Skeletal muscle satellite cell (primary cell): ENCODE results near the gene SERF2. TPM values are rescaled to one million over a fixed set of nuclear protein-coding genes. Genes with fewer than 3 reads are reported as not detected.
"Not testable (repeated sequence)": the region's sequence is repeated elsewhere in the genome, so short reads cannot be mapped to it uniquely, and the experiment has no call there.

ENCODE experiments used
- H3K27me3 ChIP-seq: 2 replicates; pipeline ENCODE4 v1.7.0; 2013; ENCODE audit warnings: low read length; ENCODE audit not compliant: control insufficient read depth, insufficient read depth
- H3K36me3 ChIP-seq: 2 replicates; pipeline ENCODE4 v1.7.0; 2013; ENCODE audit warnings: mild to moderate bottlenecking, control low read depth, low read length; ENCODE audit not compliant: insufficient read depth
- H3K4me1 ChIP-seq: 2 replicates; pipeline ENCODE4 v1.7.0; 2013; ENCODE audit warnings: low read length; ENCODE audit not compliant: control insufficient read depth, insufficient read depth
- H3K4me2 ChIP-seq: 2 replicates; pipeline ENCODE4 v1.7.0; 2013; ENCODE audit warnings: mild to moderate bottlenecking, low read length
- H3K4me3 ChIP-seq: 2 replicates; pipeline ENCODE4 v1.7.0; 2013; ENCODE audit warnings: low read length
- H3K9ac ChIP-seq: 2 replicates; pipeline ENCODE4 v1.7.0; 2013; ENCODE audit warnings: mild to moderate bottlenecking, low read depth, low read length, moderate library complexity
- H3K9me3 ChIP-seq: replicated peaks from 2 replicates; pipeline ENCODE4 v1.7.0; 2013; ENCODE audit warnings: mild to moderate bottlenecking, control low read depth, low read length
- total RNA-seq: library from RNA; depleted of rRNA; stranded (reverse); fragments of >200 nt; gene quantifications from 2 replicates; pipeline ENCODE4 v1.2.3, GENCODE V29; 2012; rRNA removed

The SERF2 gene
- total RNA-seq: 383 and 404 TPM in 2 replicates

DNA sequence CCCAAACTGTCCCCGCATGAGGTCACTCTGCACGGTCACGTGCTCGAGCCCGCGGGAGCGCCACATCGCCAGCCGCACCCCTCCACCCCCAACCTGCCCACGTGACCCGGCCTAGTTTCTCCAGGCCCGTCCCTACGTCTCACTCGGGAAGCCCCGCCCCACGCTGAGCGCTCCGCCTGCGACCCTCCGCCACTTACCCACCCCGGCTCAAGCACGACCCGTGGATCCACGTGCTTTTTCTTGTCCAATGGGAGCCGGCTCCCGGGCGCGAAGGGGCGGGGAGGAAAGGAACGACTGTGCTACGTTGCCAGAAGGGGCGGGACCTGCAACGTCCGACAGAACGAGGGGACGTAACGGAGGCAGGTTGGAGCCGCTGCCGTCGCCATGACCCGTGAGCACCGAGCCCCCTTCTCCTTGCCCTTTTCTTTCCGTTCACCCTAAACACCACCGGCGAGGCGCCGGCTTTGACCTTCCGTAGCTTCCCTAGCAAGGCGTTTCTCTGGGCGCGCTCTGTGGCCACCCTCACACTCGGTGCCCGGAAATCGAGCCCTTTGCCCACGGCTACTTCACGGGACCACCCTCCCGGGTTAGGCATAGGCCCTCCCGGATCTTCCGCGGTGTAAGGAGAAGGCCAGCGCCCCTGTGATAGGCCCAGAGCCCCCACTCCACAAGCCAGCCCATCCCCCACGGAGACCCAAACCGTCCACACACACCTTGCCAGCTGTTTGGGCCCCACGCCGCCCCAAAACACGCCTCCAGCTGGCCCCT, at the start of gene SERF2:
SERF2 (plus strand) TSS at position 328 of the 768 bp plus-strand sequence; CDS start at position 385, 57 bp downstream.
- peak within 1 kb of the TSS; percentile 96 for H3K4me2 ChIP-seq
- no peaks in the 10 kb centered on the region for H3K27me3 ChIP-seq
- peaks cover 46% of the 10 kb centered on the region for H3K36me3 ChIP-seq
- H3K4me1 ChIP-seq: peaks cover 31% of the 10 kb centered on the region
- H3K9me3 ChIP-seq: no peaks in the 10 kb centered on the region
- peak within 1 kb of the TSS; percentile 100 for H3K9ac ChIP-seq
- H3K4me3 ChIP-seq: peak within 1 kb of the TSS; percentile 99

DNA sequence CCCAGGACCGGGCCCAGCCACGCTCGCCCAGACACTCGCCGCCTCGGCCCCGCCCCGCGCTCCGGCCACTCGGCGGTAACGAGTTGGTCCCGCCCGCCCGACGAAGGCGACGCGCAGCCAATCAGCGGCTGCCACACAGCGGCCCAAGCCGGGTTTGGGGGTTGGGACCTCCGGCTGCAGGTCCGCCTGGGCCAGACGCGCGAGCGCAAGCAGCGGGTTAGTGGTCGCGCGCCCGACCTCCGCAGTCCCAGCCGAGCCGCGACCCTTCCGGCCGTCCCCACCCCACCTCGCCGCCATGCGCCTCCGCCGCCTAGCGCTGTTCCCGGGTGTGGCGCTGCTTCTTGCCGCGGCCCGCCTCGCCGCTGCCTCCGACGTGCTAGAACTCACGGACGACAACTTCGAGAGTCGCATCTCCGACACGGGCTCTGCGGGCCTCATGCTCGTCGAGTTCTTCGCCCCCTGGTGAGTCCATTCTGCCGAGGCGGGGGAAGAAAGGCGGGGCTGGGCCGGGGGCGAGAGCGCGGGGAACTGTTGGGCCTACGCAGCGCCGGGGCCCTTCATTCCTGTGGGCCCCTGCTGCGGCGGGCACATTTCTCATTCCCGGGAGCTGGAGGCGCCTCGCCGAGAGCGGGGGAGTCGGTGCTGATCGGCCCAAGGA, 45.7 kb upstream of the SERF2 start, which contains the start of gene PDIA3:
PDIA3 (plus strand) TSS at position 194 of the 658 bp plus-strand sequence; CDS start at position 296, 102 bp downstream.
- H3K9me3 ChIP-seq, H3K36me3 ChIP-seq, H3K27me3 ChIP-seq: not testable (repeated sequence)
- peak within 1 kb of the TSS; percentile 77 for H3K4me2 ChIP-seq
- H3K4me3 ChIP-seq: peak within 1 kb of the TSS; percentile 93
- H3K9ac ChIP-seq: peak within 1 kb of the TSS; percentile 98
- H3K4me1 ChIP-seq: peaks cover 19% of the 10 kb centered on the region

DNA sequence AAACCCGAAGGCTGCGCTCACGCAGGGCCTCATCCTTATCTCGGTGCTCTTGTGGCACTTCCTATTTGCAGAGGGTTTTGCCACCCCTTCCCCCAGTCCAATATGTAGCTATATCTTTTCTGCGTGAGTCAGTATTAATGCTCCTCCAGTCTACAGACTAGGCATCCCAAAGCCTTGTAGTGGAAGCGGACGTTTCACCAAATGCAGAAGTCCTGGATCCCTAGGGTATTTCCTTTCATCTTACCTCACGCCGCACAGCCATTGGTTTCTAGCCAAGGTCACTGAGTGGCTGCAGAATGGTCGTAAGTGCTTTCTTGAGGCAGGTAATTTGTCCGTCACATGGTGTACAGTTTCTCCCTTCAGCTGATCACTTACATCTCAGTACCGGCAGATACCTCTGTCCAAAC, 45.2 kb upstream of the SERF2 start:
- Histone ChIP-seq H3K4me2 (peak overlapping the region; percentile 77), H3K4me3 (peak overlapping the region; percentile 93), H3K9ac (peak overlapping the region; percentile 98), H3K4me1 (peaks cover 19% of the 10 kb centered on the region), H3K36me3 (peaks cover 11% of the 10 kb centered on the region)
- H3K9me3 ChIP-seq, H3K27me3 ChIP-seq: not testable (repeated sequence)

DNA sequence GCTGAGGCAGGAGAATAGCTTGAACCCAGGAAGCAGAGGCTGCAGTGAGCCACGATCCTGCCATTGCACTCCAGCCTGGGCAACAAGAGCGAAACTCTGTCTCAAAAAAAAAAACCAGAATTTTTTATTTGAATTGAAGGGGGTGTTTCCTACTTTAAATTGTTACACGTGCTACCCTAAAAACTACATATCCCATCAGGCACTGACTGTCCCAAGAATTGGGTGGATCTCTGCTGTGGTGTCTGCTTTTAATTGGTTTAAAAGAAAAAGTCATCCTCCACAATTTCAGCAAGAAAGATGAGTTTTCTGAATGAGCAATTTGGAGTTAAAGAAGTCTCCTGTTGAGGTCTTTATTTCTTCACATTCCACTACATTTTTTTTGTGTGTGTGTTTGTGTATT, 43.7 kb upstream of the SERF2 start:
- Histone ChIP-seq H3K36me3 (peaks cover 23% of the 10 kb centered on the region), H3K9ac (no peak overlapping the region), H3K9me3 (no peaks in the 10 kb centered on the region), H3K27me3 (no peaks in the 10 kb centered on the region), H3K4me2 (peak overlapping the region; percentile 77), H3K4me1 (peaks cover 19% of the 10 kb centered on the region), H3K4me3 (peak overlapping the region; percentile 93)

DNA sequence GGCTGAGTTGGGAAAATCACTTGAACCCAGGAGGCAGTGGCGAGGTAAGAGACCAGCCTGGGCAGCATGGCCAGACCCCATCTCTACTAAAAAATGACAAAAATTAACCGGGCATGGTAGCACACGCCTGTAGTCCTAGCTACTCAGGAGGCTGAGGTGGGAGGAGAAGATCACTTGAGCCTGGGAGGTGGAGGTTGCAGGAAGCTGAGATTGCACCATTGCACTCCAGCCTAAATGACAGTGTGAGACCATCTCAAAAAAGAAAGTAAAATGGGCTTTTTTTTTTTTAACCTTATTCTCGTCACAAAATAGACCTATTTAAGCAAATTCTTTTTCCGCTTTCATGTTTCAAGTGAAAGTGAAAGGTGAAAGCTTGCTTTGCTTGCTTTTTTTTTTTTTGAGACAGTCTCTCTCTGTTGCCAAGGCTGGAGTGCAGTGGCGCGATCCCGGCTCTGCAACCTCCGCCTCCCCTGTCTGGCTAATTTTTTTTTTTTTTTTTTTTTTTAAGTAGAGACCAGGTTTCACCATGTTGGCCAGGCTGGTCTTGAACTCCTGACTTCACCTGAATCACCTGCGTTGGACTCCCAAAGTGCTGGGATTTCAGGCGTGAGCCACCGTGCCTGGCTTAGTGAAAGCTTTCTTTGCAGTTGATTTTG, 42.3 kb upstream of the SERF2 start:
- peak overlapping the region; percentile 45 for H3K4me2 ChIP-seq
- no peaks in the 10 kb centered on the region for H3K9me3 ChIP-seq
- H3K9ac ChIP-seq: no peak overlapping the region
- H3K4me3 ChIP-seq: no peak overlapping the region
- peaks cover 35% of the 10 kb centered on the region for H3K36me3 ChIP-seq
- no peaks in the 10 kb centered on the region for H3K27me3 ChIP-seq
- peaks cover 19% of the 10 kb centered on the region for H3K4me1 ChIP-seq

DNA sequence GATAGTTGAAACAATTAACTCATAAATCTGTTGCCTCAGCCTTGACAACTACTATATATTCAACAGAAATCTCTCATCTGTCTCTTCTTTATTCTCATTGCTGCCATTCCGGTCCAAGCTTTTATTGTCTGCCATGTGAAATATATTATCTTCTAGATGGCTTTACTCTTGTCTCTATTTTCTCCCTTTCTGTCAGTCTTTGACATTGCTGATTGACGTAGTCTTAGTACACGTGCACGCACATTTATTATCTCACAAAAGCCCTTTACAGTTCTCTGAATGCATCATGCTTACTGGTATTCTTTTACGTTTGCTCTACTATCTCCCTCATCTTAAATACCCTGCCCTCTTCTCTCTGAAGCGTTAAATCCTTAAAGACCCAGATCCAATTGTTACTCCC, 40.2 kb upstream of the SERF2 start:
- Histone ChIP-seq H3K9ac (no peak overlapping the region), H3K36me3 (peaks cover 51% of the 10 kb centered on the region), H3K4me2 (no peak overlapping the region), H3K9me3 (no peaks in the 10 kb centered on the region), H3K4me3 (no peak overlapping the region), H3K27me3 (no peaks in the 10 kb centered on the region), H3K4me1 (peaks cover 14% of the 10 kb centered on the region)

DNA sequence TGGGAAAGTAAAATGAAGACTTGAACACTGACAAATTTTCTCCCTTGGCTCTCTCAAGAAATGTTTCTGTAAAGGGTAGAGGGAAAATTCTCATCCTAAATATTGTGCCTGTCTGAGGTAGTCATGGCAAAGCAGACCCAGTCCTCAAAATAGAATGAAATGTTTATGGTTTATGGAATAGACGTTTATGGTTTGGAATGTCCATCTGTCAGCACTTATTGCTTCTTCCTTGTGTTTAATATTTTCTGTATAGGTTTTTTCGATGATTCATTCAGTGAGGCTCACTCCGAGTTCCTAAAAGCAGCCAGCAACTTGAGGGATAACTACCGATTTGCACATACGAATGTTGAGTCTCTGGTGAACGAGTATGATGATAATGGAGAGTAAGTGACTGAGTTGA, 29.3 kb upstream of the SERF2 start:
- Histone ChIP-seq H3K9ac (no peak overlapping the region), H3K4me2 (no peak overlapping the region), H3K27me3 (no peaks in the 10 kb centered on the region), H3K36me3 (peaks cover 75% of the 10 kb centered on the region), H3K4me1 (no peaks in the 10 kb centered on the region), H3K4me3 (no peak overlapping the region), H3K9me3 (no peaks in the 10 kb centered on the region)

DNA sequence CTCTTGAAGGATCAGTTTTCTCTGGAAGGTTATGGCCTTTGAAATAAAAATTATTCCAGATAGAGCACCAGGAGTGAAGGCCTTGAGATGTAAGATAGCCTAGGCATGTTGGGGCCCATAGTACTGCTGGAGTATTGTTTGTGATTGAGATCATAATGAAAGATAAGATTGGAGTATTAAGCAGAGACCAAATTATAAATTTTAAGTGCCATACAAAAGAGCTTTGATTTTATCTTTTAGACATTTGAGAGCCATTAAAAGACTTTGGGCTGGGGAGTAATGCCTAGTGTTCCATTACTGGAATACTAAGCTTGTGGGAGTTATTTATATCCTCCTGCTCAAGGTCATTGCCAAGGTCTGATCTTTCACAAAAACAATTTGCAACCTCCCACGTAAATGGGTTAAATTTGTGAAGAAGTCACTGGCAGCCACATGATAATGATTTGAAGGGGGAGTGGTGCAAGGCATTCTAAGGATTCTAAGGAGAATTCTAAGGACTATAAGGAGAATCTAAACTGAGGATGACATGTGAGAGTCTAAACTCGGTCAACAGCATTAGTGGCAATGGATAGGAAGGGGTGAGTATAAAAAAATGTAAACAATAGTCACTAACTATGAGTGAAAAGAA, 28.2 kb upstream of the SERF2 start:
- Histone ChIP-seq H3K4me2 (no peak overlapping the region), H3K36me3 (peaks cover 78% of the 10 kb centered on the region), H3K9ac (no peak overlapping the region), H3K27me3 (no peaks in the 10 kb centered on the region), H3K4me3 (no peak overlapping the region), H3K9me3 (no peaks in the 10 kb centered on the region), H3K4me1 (no peaks in the 10 kb centered on the region)

DNA sequence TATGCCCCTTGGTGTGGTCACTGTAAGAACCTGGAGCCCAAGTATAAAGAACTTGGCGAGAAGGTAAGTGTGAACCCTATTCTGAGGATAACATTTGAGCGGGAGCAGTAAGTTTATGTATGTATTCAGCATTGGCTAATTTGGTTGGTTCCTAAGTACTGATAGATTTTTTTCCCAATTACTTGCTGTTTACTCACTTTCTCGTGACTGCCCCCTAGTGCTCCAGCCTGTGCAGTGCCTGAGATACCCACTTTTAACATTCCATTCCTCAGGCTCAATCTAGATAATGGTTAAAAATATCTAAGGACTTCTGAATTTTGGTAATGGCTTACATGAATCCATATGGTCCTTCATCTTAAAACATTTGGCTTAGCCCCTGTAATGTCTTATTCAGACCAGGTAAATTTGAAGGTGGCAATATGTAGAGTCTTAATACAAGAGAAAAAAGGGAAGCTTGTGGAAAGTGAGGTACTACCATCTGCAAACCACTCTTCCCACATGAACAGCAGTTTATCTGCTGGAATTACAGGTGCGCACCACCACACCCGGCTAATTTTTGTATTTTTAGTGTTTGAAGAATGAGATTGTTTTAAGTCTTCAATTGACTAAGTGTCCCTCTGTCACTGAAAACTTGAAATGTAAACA, 22.4 kb upstream of the SERF2 start:
- Histone ChIP-seq H3K4me2 (no peak overlapping the region), H3K27me3 (no peaks in the 10 kb centered on the region), H3K4me1 (no peaks in the 10 kb centered on the region), H3K9ac (no peak overlapping the region), H3K36me3 (peaks cover 80% of the 10 kb centered on the region), H3K9me3 (no peaks in the 10 kb centered on the region), H3K4me3 (no peak overlapping the region)

DNA sequence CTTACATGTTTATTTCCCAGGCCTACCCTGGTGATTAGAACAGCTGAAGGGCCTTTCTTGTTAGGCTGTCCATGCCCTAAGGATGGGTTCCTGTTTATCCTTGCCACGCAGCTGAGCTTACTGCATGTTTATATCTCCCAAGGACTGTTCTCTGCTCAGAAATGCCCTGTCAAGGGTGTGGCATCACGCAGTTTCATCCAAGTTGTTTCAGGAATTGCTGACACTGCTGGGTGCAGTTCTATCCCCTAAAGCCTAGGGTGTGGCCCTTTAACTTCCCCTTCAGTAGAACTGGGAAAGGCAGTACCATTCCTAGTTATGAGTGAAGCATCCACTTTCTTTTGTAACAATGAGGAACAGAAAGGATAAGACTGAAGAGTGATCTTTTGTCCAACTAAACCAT, 20.3 kb upstream of the SERF2 start:
- no peaks in the 10 kb centered on the region for H3K27me3 ChIP-seq
- H3K9ac ChIP-seq: no peak overlapping the region
- peaks cover 5% of the 10 kb centered on the region for H3K4me1 ChIP-seq
- H3K9me3 ChIP-seq: no peaks in the 10 kb centered on the region
- H3K4me3 ChIP-seq: no peak overlapping the region
- H3K4me2 ChIP-seq: no peak overlapping the region
- peaks cover 59% of the 10 kb centered on the region for H3K36me3 ChIP-seq

DNA sequence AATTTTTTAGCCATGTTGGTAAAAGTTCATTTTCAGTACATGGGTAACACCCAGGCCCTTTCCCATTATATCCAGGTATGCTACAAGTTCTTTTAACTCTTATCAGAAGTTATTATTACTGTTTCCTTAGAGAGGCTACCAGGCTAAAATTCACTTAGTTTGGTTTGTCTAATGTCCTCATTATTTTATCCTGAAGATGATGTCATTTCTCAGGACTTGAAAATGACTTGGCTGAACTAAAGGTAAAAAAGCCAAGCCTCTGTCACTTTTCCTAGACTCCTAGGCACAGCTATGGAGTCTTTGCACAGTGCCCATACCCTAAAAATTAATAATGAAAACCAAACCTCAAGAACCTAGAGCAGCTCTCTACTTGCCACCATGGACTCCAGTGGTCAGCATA, 19.5 kb upstream of the SERF2 start:
- H3K9ac ChIP-seq: no peak overlapping the region
- no peak overlapping the region for H3K4me2 ChIP-seq
- no peak overlapping the region for H3K4me3 ChIP-seq
- H3K27me3 ChIP-seq: no peaks in the 10 kb centered on the region
- H3K4me1 ChIP-seq: peaks cover 8% of the 10 kb centered on the region
- H3K36me3 ChIP-seq: peaks cover 54% of the 10 kb centered on the region
- no peaks in the 10 kb centered on the region for H3K9me3 ChIP-seq
